Measurements from ENCODE around the gene SDC4. TPM values are rescaled to one million over a fixed set of nuclear protein-coding genes. Genes with fewer than 3 reads are reported as not detected.
A peak's percentile ranks its signal among the peaks of the same experiment; 100 is the strongest.
"Not testable (repeated sequence)": the region's sequence is repeated elsewhere in the genome, so short reads cannot be mapped to it uniquely, and the experiment has no call there.

Gene SDC4
- total and polyA plus RNA-seq, 9 of the 15 experiments (the other 6 are each of a cell fraction or from before 2014, with no cell fraction given), result 2.1 to 10.7 (median 6.3) TPM

DNA sequence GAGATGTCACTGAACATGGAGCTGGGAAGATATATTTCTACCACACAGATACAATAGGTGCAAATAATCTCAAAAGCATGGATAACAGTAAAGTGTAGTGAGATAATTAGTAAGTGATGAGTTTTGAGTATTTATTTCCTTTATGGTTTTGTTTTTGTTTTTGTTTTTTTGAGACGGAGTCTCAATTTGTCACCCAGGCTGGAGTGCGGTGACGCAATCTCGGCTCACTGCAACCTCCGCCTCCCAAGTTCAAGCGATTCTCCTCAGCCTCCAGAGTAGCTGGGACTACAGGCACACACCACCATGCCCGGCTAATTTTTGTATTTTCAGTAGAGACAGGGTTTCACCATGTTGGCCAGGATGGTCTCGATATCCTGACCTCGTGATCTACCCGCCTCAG is 2.6 kb upstream of the SDC4 start:
- H2AFZ ChIP-seq (ENCODE audit: low read depth, low read length); H3K4me3 ChIP-seq; DNase-seq (ENCODE audit: extremely low read depth in 1 of 4, low spot score in 3 of 4); in situ Hi-C loops (cut with MboI); FAIRE-seq; CTCF ChIA-PET (ENCODE audit: low intra/inter-chr PET ratio); ATAC-seq; BruUV-seq (replicated peaks); H4K20me1 ChIP-seq (replicated peaks; ENCODE audit: control insufficient read depth, insufficient read depth, low read length); intact Hi-C loops (cut with micrococcal nuclease); H3K27me3 ChIP-seq (ENCODE audit: control insufficient read depth in 2 of 2, insufficient read depth in 2 of 2, low read length in 2 of 2); H3K27ac ChIP-seq (ENCODE audit: extremely low read depth, low read depth, low read length); H3K9me3 ChIP-seq (replicated peaks; ENCODE audit: control insufficient read depth, insufficient read depth, low read depth, low read length); H3K9ac ChIP-seq (ENCODE audit: insufficient read depth in 1 of 2, low read depth in 2 of 2, low read length in 2 of 2); H3K4me2 ChIP-seq (ENCODE audit: insufficient read depth, low read length); H3K9me1 ChIP-seq (ENCODE audit: control insufficient read depth, insufficient read depth, low read length); H3K36me3 ChIP-seq (ENCODE audit: control insufficient read depth, insufficient read depth, low read length); TF ChIP-seq CEBPG (CRISPR knock-in tag; IDR thresholded peaks at IDR 0.05): not testable (repeated sequence)
- Histone ChIP-seq H3K79me2 (ENCODE audit: control insufficient read depth, insufficient read depth, low read length) (peaks cover 15% of the 10 kb centered on the region; the same call in 2 of the 3 replicates), H3K4me1 (replicated peaks in 1 of 2; ENCODE audit: control insufficient read depth in 2 of 2, insufficient read depth in 2 of 2, low read length in 2 of 2) (peaks cover 13 to 26% of the 10 kb centered on the region in 2 experiments; a peak in 4 of 5 replicates)
- POLR2A ChIA-PET, result interaction anchor here (1.2 to 1.3 kb wide), 2 partner anchors 10 to 12 kb away, joined by 4 to 5 read pairs; partner anchors contain the start of gene SYS1
- TF ChIP-seq CEBPG (tag; conservative IDR thresholded peaks at IDR 0.05 in 1 of 2, IDR thresholded peaks at IDR 0.05 in 1 of 2), result 0 out of 4 replicates have a peak, but pooled peaks of 1 of the 2 experiments have one; percentile 17
- TF ChIP-seq, protein P1, sequence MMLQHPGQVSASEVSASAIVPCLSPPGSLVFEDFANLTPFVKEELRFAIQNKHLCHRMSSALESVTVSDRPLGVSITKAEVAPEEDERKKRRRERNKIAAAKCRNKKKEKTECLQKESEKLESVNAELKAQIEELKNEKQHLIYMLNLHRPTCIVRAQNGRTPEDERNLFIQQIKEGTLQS (IDR thresholded peaks at IDR 0.05), result peak; percentile 72
- TF ChIP-seq, protein P1 (CRISPR knock-in tag; conservative IDR thresholded peaks at IDR 0.05), result not testable (repeated sequence)
- peak; percentile 75 for TF ChIP-seq CEBPB (tag; IDR thresholded peaks at IDR 0.05)
- 71% methylated on average over 9 of the region's 10 CpGs for WGBS (ENCODE audit: insufficient coverage, low coverage, missing lambda C conversion rate)

All from K562 (cell line).